HG03135 (cell line): ENCODE results near the gene TMEM151B.

Experiments used
- ATAC-seq: cut with Tn5 transposase; IDR thresholded peaks from one replicate; pipeline ENCODE4 v1.9.1; 2021; ENCODE audit warnings: mild to moderate bottlenecking, moderate library complexity; ENCODE audit not compliant: unreplicated experiment

Gene TMEM151B

GRCh38 chr6:44250067-44250717, 20.1 kb upstream of the TMEM151B start:
- no peak for ATAC-seq

- ATAC-seq = no peak
Measured at GRCh38 chr6:44250718-44251123, 19.5 kb upstream of the TMEM151B start.

- no peak for ATAC-seq
Measured at GRCh38 chr6:44251576-44252524, 18.4 kb upstream of the TMEM151B start.

GRCh38 chr6:44253307-44254101, 16.7 kb upstream of the TMEM151B start:
- no peak for ATAC-seq

GRCh38 chr6:44254191-44255104, 15.8 kb upstream of the TMEM151B start:
- ATAC-seq = no peak

- no peak for ATAC-seq
Measured at GRCh38 chr6:44255105-44255808, 15.0 kb upstream of the TMEM151B start.

GRCh38 chr6:44255871-44256774, 14.1 kb upstream of the TMEM151B start:
- no peak for ATAC-seq

- no peak for ATAC-seq
Measured at GRCh38 chr6:44256775-44257024, 13.6 kb upstream of the TMEM151B start.

GRCh38 chr6:44257025-44257752, 13.1 kb upstream of the TMEM151B start, which contains the start of gene SLC35B2:
Gene SLC35B2, minus strand, starts transcription at chr6:44257528. Its CDS starts 118 bp downstream, at chr6:44257410.
- peak; percentile 35 for ATAC-seq

- ATAC-seq = peak; percentile 13
Measured at GRCh38 chr6:44257753-44258324, 12.4 kb upstream of the TMEM151B start.

GRCh38 chr6:44258325-44258863, 11.9 kb upstream of the TMEM151B start:
- ATAC-seq = no peak

- ATAC-seq = no peak
Measured at GRCh38 chr6:44258921-44259320, 11.3 kb upstream of the TMEM151B start.

- ATAC-seq = no peak
Measured at GRCh38 chr6:44260011-44260410, 10.2 kb upstream of the TMEM151B start.

- ATAC-seq = no peak
Measured at GRCh38 chr6:44260451-44261297, 9.6 kb upstream of the TMEM151B start.

GRCh38 chr6:44261581-44261980, 8.7 kb upstream of the TMEM151B start:
- no peak for ATAC-seq
